IMR-90 (cell line): Measurements from ENCODE around the gene TMEM117.

Experiments used
- CTCF ChIP-seq: conservative IDR thresholded peaks from 2 replicates; pipeline ENCODE4 v1.5.1; 2012; ENCODE audit warnings: mild to moderate bottlenecking, low read depth, low read length, improper control_type of control experiment
- ELK1 ChIP-seq: fragments of 150-350 bp; IDR thresholded peaks from 2 replicates; pipeline ENCODE4 v1.6.1; 2016; ENCODE audit warnings: low read depth, mild to moderate bottlenecking, low read length, moderate library complexity, borderline replicate concordance
- POLR2A ChIP-seq: IDR thresholded peaks from 2 replicates; pipeline ENCODE4 v1.6.1; 2012; ENCODE audit warnings: mild to moderate bottlenecking, low read depth, low read length
- USF2 ChIP-seq: fragments of 150-350 bp; IDR thresholded peaks from 2 replicates; pipeline ENCODE4 v1.6.1; 2017; ENCODE audit warnings: mild to moderate bottlenecking, antibody characterized with exemption, low read length, low read depth

- TF ChIP-seq CTCF: no peak
- TF ChIP-seq ELK1: no peak
- no peak for TF ChIP-seq USF2
- no peak for TF ChIP-seq POLR2A
Observed at GRCh38 chr12:44436756-44437155, 600.9 kb downstream of the TMEM117 start.
